NCI-H2227 (cell line): ENCODE measurements around the gene DOCK6.
"Not testable (repeated sequence)": the region's sequence is repeated elsewhere in the genome, so short reads cannot be mapped to it uniquely, and the experiment has no call there.

Experiments
- DNase-seq: peaks from one replicate; lab custom pipeline; 2025; ENCODE audit not compliant: unreplicated experiment; lab: John Stamatoyannopoulos, UW

DOCK6 gene

GRCh38 chr19:11199517-11199916 is 62.8 kb downstream of the DOCK6 start:
- no peak for DNase-seq

GRCh38 chr19:11198769-11199424 is 63.4 kb downstream of the DOCK6 start:
- DNase-seq: no peak

- no peak for DNase-seq
These were observed 64.2 kb downstream of the DOCK6 start for GRCh38 chr19:11198175-11198534.

GRCh38 chr19:11197291-11198174 is 64.8 kb downstream of the DOCK6 start, which contains the start of gene KANK2:
Gene KANK2, minus strand, starts transcription at chr19:11197545. Its CDS starts 3,034 bp downstream, at chr19:11194511.
- peak; percentile 81 for DNase-seq

- DNase-seq: peak; percentile 47
These were observed 65.7 kb downstream of the DOCK6 start for GRCh38 chr19:11196406-11197287.

- DNase-seq: no peak
These were observed 66.6 kb downstream of the DOCK6 start for GRCh38 chr19:11195681-11196080.

GRCh38 chr19:11194656-11195558 is 67.4 kb downstream of the DOCK6 start:
- no peak for DNase-seq

- no peak for DNase-seq
These were observed 68.2 kb downstream of the DOCK6 start for GRCh38 chr19:11194173-11194572.

GRCh38 chr19:11192957-11193939 is 69.1 kb downstream of the DOCK6 start:
- no peak for DNase-seq

GRCh38 chr19:11191934-11192333 is 70.4 kb downstream of the DOCK6 start:
- no peak for DNase-seq

- no peak for DNase-seq
These were observed 71.0 kb downstream of the DOCK6 start for GRCh38 chr19:11191273-11191755.

GRCh38 chr19:11190501-11190900 is 71.8 kb downstream of the DOCK6 start:
- no peak for DNase-seq

- no peak for DNase-seq
These were observed 74.9 kb downstream of the DOCK6 start for GRCh38 chr19:11187441-11187840.

GRCh38 chr19:11182994-11183393 is 79.3 kb downstream of the DOCK6 start:
- no peak for DNase-seq

- DNase-seq: no peak
These were observed 80.8 kb downstream of the DOCK6 start for GRCh38 chr19:11181488-11181887.

- not testable (repeated sequence) for DNase-seq
These were observed 81.3 kb downstream of the DOCK6 start for GRCh38 chr19:11180975-11181374.

- DNase-seq: no peak
These were observed 82.0 kb downstream of the DOCK6 start for GRCh38 chr19:11180346-11180745.

GRCh38 chr19:11179716-11180297 is 82.5 kb downstream of the DOCK6 start:
- DNase-seq: no peak

- not testable (repeated sequence) for DNase-seq
These were observed 83.2 kb downstream of the DOCK6 start for GRCh38 chr19:11179145-11179465.
